AG10803 (cell line): ENCODE data around the gene KRT1.
"Not testable (repeated sequence)": the region's sequence is repeated elsewhere in the genome, so short reads cannot be mapped to it uniquely, and the experiment has no call there.

Experiments
- DNase-seq: peaks from one replicate; pipeline ENCODE4 v3.0.0; 2010; ENCODE audit warnings: low read depth
- H3K4me3 ChIP-seq: 2 replicates; pipeline ENCODE4 v1.5.1; 2011; ENCODE audit warnings: mild to moderate bottlenecking, low read length, control low read depth
- CTCF ChIP-seq: conservative IDR thresholded peaks from 2 replicates; pipeline ENCODE4 v1.5.1; 2011; ENCODE audit warnings: mild to moderate bottlenecking, low read length, control low read depth, inconsistent platforms

KRT1 gene

DNA sequence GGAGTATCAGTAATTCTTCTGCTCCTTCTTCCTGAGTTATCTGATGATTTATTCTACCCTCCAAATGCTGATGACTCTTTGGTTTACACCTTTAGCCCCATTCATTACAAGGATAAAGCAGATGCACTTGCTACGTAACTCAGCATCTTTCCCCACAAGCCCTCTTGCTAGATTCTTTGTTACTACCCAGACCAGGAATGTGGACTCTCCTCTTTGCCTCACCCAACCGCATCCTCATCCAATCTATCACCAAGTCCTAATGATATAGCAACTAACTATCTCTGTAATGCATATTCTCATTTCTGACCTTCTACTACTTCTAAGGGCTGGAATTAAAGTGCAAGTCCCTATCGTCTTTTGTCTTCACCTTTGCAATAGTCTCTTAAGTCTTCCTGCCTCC lies 9.2 kb downstream of the KRT1 start:
- no peak overlapping the region for H3K4me3 ChIP-seq
- no peak for TF ChIP-seq CTCF
- peak; percentile 22 for DNase-seq

DNA sequence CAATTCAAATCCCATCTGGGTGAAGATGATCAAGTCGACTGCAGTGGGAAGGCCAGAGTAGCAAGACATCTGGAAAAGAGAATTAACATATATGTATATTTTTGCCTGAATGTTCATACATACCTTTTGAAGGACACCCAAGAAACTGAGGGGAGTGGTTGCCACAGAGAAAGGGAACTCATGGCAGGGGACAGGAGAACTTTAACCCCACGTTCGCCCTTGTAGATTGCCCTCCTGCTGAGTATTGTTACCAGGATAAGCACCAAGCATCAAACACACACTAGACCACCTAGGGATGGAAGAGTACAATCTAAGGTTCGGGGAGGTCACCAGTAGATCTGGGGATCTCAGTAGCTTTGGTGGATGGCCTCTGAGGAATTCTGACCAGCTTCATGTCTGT lies 9.7 kb downstream of the KRT1 start:
- TF ChIP-seq CTCF = no peak
- H3K4me3 ChIP-seq = no peak overlapping the region
- DNase-seq = no peak

DNA sequence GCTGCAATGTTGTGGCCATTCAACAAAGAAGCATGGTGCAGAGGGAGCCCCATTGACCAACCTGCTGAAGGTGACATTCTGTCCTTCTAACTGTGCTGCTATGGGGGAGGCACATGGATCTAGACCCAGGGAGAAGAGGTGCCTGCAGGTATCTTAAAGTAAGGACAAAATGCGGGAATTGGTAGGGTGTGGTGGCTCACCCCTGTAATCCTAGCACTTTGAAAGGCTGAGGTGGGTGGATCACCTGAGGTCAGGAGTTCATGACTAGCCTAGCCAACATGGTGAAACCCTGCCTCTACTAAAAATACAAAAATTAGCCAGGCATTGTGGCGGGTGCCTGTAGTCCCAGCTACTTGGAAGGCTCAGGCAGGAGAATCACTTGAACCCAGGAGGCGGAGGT lies 10.3 kb downstream of the KRT1 start:
- H3K4me3 ChIP-seq, DNase-seq: not testable (repeated sequence)

- no peak for DNase-seq
- TF ChIP-seq CTCF = no peak
Observed at GRCh38 chr12:52669426-52669825, 10.8 kb downstream of the KRT1 start.

GRCh38 chr12:52667931-52668330 lies 12.3 kb downstream of the KRT1 start:
- no peak for DNase-seq
- no peak for TF ChIP-seq CTCF
- H3K4me3 ChIP-seq = no peak overlapping the region

More at GRCh38 chr12:52669426-52669825, 10.8 kb downstream of the KRT1 start:
- H3K4me3 ChIP-seq = no peak overlapping the region

GRCh38 chr12:52667509-52667908 lies 12.7 kb downstream of the KRT1 start:
- H3K4me3 ChIP-seq = no peak overlapping the region
- DNase-seq = no peak
- peak; percentile 36 for TF ChIP-seq CTCF

DNA sequence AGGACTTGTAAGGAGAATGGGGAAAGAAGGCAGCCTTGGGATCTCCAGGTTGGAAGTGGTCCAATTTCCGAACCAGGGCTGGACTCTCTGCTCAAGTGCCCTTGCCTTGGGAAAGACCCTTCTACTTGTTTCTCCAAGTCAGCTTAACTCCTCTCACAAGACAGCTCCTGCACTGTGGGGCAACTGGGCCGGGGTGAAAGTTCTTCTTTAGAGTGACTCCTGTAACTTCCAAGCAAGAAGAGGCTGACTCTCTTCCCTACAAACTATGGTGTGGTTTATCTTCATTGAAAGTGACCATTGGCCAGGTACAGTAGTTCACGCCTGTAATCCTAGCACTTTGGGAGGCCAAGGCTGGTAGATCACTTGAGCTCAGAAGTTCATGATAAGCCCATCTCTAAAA lies 13.7 kb downstream of the KRT1 start:
- no peak for TF ChIP-seq CTCF
- DNase-seq = no peak
- H3K4me3 ChIP-seq = no peak overlapping the region

- no peak for TF ChIP-seq CTCF
- no peak overlapping the region for H3K4me3 ChIP-seq
- no peak for DNase-seq
Observed at GRCh38 chr12:52663420-52663819, 16.8 kb downstream of the KRT1 start.
